K562 (cell line): ENCODE measurements around the gene NDST1. TPM values are rescaled to one million over a fixed set of nuclear protein-coding genes. Genes with fewer than 3 reads are reported as not detected.

Experiments used
- RB1 ChIP-seq: fragments of 450-650 bp; IDR thresholded peaks from 2 replicates; pipeline ENCODE4 v1.6.1; 2017; ENCODE audit warnings: low read depth, mild to moderate bottlenecking
- SETDB1 ChIP-seq: IDR thresholded peaks from one replicate; pipeline ENCODE4 v1.6.1; 2012; ENCODE audit warnings: low read length, control low read depth, inconsistent platforms
- U2AF1 ChIP-seq: fragments of 200-400 bp; formaldehyde crosslinking; optimal IDR thresholded peaks from 2 replicates; pipeline ENCODE3; 2017; ENCODE audit warnings: mild to moderate bottlenecking, low read depth, low read length, moderate library complexity
- polyA plus RNA-seq, 8 experiments: library from polyadenylated mRNA; depleted of rRNA in 4 of 8; stranded (reverse) in 5 of 8; unstranded in 3 of 8; fragments of >200 nt; fragmentation: Nextera tagmentation in 2 of 8; fragmentation: Illumina TruSeq in 1 of 8; extraction: Ambion mirVana in 2 of 8; extraction: Trizol in 1 of 8; gene quantifications; 2 replicates each; pipeline versions ENCODE4 v1.2.1 to v1.2.3, GENCODE V29; 2011 to 2014; ENCODE audit warnings: inconsistent platforms in 1 of 8, missing spikeins in 1 of 8
- total RNA-seq, 7 experiments: library from RNA; depleted of rRNA in 6 of 7; stranded (reverse); fragments of >200 nt in 6 of 7; fragmentation: Illumina TruSeq in 2 of 7; extraction: Trizol in 2 of 7; gene quantifications; 2 replicates each; pipeline versions ENCODE4 v1.2.1 to v1.2.3, GENCODE V29; 2011 to 2021; ENCODE audit warnings: low replicate concordance in 1 of 7
- TF ChIP-seq, protein P1 (sequence below): fragments of 250-450 bp; sonication (Bioruptor Pico); IDR thresholded peaks from 2 replicates; pipeline ENCODE4 v1.4.0; 2020; ENCODE audit warnings: mild to moderate bottlenecking
- TF ChIP-seq, protein P2 (sequence below): sonication (generic); formaldehyde crosslinking; IDR thresholded peaks from 2 replicates; pipeline ENCODE4 v1.8.0; 2023; ENCODE audit warnings: mild to moderate bottlenecking, missing genetic modification reagents
- TF ChIP-seq, protein P3 (sequence below), 2 experiments: fragments of 450-650 bp in 1 of 2; sonication (generic) in 1 of 2; formaldehyde crosslinking in 1 of 2; IDR thresholded peaks; 2 replicates each; pipeline versions ENCODE4 v1.7.1 to v1.9.0; 2016 to 2022; ENCODE audit warnings: inconsistent platforms in 1 of 2, mild to moderate bottlenecking in 1 of 2, missing genetic modification reagents in 1 of 2
- TF ChIP-seq, protein P4 (sequence below): fragments of 450-650 bp; IDR thresholded peaks from 2 replicates; pipeline ENCODE4 v1.6.1; 2017; ENCODE audit warnings: antibody characterized with exemption, mild to moderate bottlenecking

NDST1 gene
- total and polyA plus RNA-seq, 9 of the 15 experiments (the other 6 are each of a cell fraction or from before 2014, with no cell fraction given), result 0.38 to 47.9 (median 9.9) TPM

DNA sequence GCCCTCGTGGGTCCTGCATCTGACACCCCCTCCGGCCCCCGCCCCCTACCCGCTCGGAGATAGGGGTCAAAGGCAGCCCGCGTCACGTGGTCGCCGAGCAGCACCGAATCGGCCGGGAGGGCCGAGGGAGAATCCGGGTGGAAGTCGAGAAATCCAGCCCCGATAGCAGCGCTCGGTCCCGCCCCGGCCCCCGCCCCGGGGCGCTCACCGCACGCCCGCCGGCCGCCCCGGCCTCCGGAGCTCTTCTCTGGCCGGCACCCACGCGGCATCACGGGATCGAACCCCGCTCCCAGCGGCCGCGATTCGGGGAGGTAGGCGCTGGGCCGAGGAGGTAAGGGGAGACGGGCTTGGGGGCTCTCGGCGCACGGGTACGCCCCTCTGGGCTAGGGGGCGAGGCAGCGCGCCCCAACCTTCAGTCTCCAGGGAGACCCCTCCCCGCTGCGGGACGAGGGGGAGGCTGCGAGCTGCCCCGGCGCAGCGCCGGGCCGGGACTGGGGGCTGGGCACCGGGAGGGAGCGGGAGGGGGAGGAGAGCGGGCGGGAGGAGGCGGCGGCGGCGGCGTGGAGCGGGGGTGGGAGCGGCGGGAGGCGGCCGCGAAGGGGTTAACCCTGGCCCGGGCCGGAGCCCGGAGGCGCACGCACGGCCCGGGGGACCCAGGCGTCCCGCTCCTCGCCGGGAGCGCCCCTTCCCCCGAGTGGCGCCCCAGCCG is 22.1 kb upstream of the NDST1 start (continued):
- TF ChIP-seq, protein P1, sequence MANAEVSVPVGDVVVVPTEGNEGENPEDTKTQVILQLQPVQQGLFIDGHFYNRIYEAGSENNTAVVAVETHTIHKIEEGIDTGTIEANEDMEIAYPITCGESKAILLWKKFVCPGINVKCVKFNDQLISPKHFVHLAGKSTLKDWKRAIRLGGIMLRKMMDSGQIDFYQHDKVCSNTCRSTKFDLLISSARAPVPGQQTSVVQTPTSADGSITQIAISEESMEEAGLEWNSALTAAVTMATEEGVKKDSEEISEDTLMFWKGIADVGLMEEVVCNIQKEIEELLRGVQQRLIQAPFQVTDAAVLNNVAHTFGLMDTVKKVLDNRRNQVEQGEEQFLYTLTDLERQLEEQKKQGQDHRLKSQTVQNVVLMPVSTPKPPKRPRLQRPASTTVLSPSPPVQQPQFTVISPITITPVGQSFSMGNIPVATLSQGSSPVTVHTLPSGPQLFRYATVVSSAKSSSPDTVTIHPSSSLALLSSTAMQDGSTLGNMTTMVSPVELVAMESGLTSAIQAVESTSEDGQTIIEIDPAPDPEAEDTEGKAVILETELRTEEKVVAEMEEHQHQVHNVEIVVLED (CRISPR knock-in tag), result no peak
- TF ChIP-seq, protein P2, sequence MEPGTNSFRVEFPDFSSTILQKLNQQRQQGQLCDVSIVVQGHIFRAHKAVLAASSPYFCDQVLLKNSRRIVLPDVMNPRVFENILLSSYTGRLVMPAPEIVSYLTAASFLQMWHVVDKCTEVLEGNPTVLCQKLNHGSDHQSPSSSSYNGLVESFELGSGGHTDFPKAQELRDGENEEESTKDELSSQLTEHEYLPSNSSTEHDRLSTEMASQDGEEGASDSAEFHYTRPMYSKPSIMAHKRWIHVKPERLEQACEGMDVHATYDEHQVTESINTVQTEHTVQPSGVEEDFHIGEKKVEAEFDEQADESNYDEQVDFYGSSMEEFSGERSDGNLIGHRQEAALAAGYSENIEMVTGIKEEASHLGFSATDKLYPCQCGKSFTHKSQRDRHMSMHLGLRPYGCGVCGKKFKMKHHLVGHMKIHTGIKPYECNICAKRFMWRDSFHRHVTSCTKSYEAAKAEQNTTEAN (CRISPR knock-in tag), result no peak
- TF ChIP-seq U2AF1 (no peak), RB1 (peak; percentile 47; the same call in 1 of the 2 replicates), SETDB1 (no peak)
- TF ChIP-seq, protein P3, sequence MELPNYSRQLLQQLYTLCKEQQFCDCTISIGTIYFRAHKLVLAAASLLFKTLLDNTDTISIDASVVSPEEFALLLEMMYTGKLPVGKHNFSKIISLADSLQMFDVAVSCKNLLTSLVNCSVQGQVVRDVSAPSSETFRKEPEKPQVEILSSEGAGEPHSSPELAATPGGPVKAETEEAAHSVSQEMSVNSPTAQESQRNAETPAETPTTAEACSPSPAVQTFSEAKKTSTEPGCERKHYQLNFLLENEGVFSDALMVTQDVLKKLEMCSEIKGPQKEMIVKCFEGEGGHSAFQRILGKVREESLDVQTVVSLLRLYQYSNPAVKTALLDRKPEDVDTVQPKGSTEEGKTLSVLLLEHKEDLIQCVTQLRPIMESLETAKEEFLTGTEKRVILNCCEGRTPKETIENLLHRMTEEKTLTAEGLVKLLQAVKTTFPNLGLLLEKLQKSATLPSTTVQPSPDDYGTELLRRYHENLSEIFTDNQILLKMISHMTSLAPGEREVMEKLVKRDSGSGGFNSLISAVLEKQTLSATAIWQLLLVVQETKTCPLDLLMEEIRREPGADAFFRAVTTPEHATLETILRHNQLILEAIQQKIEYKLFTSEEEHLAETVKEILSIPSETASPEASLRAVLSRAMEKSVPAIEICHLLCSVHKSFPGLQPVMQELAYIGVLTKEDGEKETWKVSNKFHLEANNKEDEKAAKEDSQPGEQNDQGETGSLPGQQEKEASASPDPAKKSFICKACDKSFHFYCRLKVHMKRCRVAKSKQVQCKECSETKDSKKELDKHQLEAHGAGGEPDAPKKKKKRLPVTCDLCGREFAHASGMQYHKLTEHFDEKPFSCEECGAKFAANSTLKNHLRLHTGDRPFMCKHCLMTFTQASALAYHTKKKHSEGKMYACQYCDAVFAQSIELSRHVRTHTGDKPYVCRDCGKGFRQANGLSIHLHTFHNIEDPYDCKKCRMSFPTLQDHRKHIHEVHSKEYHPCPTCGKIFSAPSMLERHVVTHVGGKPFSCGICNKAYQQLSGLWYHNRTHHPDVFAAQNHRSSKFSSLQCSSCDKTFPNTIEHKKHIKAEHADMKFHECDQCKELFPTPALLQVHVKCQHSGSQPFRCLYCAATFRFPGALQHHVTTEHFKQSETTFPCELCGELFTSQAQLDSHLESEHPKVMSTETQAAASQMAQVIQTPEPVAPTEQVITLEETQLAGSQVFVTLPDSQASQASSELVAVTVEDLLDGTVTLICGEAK (IDR thresholded peaks at IDR 0.05), result peak; percentile 17; the same call in 1 of the 2 replicates
- TF ChIP-seq, protein P3 (CRISPR knock-in tag; IDR thresholded peaks at IDR 0.05), result no peak
- TF ChIP-seq, protein P4, sequence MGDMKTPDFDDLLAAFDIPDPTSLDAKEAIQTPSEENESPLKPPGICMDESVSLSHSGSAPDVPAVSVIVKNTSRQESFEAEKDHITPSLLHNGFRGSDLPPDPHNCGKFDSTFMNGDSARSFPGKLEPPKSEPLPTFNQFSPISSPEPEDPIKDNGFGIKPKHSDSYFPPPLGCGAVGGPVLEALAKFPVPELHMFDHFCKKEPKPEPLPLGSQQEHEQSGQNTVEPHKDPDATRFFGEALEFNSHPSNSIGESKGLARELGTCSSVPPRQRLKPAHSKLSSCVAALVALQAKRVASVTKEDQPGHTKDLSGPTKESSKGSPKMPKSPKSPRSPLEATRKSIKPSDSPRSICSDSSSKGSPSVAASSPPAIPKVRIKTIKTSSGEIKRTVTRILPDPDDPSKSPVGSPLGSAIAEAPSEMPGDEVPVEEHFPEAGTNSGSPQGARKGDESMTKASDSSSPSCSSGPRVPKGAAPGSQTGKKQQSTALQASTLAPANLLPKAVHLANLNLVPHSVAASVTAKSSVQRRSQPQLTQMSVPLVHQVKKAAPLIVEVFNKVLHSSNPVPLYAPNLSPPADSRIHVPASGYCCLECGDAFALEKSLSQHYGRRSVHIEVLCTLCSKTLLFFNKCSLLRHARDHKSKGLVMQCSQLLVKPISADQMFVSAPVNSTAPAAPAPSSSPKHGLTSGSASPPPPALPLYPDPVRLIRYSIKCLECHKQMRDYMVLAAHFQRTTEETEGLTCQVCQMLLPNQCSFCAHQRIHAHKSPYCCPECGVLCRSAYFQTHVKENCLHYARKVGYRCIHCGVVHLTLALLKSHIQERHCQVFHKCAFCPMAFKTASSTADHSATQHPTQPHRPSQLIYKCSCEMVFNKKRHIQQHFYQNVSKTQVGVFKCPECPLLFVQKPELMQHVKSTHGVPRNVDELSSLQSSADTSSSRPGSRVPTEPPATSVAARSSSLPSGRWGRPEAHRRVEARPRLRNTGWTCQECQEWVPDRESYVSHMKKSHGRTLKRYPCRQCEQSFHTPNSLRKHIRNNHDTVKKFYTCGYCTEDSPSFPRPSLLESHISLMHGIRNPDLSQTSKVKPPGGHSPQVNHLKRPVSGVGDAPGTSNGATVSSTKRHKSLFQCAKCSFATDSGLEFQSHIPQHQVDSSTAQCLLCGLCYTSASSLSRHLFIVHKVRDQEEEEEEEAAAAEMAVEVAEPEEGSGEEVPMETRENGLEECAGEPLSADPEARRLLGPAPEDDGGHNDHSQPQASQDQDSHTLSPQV, result no peak; the same call in 1 of the 2 replicates
